ENCODE results near the gene TRIM16. TPM values are rescaled to one million over a fixed set of nuclear protein-coding genes. Genes with fewer than 3 reads are reported as not detected.

TRIM16 gene
- polyA plus RNA-seq, 2 of the 4 experiments (the other 2 are of a cell fraction) = 275 to 297 TPM

DNA sequence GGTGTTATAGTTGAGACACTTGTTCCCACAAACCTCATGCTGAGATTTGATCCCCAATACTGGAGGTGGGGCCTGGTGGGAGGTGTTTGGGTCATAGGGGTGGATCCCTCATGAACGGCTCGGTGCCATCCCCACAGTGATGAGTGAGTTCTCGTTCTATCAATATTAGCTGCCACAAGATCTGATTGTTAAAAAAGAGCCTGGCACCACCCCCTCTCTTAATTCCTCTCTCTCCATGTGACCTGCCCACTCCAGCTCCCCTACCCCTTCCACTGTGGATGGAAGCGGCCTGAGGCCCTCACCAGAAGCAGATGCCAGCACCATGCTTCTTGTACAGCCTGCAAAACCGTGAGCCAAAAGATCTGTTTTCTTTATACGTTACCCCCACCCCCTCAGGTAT is 31.2 kb downstream of the TRIM16 start (continued):
- TF ChIP-seq, protein P1, sequence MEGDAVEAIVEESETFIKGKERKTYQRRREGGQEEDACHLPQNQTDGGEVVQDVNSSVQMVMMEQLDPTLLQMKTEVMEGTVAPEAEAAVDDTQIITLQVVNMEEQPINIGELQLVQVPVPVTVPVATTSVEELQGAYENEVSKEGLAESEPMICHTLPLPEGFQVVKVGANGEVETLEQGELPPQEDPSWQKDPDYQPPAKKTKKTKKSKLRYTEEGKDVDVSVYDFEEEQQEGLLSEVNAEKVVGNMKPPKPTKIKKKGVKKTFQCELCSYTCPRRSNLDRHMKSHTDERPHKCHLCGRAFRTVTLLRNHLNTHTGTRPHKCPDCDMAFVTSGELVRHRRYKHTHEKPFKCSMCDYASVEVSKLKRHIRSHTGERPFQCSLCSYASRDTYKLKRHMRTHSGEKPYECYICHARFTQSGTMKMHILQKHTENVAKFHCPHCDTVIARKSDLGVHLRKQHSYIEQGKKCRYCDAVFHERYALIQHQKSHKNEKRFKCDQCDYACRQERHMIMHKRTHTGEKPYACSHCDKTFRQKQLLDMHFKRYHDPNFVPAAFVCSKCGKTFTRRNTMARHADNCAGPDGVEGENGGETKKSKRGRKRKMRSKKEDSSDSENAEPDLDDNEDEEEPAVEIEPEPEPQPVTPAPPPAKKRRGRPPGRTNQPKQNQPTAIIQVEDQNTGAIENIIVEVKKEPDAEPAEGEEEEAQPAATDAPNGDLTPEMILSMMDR (IDR thresholded peaks at IDR 0.05) = no peak
- TF ChIP-seq TP53 (CRISPR knock-in tag; IDR thresholded peaks at IDR 0.05) = no peak
- TF ChIP-seq CHD4 (IDR thresholded peaks at IDR 0.05; ENCODE audit: borderline replicate concordance) = no peak
- TF ChIP-seq RCOR1 (IDR thresholded peaks at IDR 0.05; ENCODE audit: low read depth, low read length) = no peak
- TF ChIP-seq, protein P2, sequence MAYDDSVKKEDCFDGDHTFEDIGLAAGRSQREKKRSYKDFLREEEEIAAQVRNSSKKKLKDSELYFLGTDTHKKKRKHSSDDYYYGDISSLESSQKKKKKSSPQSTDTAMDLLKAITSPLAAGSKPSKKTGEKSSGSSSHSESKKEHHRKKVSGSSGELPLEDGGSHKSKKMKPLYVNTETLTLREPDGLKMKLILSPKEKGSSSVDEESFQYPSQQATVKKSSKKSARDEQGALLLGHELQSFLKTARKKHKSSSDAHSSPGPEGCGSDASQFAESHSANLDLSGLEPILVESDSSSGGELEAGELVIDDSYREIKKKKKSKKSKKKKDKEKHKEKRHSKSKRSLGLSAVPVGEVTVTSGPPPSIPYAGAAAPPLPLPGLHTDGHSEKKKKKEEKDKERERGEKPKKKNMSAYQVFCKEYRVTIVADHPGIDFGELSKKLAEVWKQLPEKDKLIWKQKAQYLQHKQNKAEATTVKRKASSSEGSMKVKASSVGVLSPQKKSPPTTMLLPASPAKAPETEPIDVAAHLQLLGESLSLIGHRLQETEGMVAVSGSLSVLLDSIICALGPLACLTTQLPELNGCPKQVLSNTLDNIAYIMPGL (CRISPR knock-in tag; IDR thresholded peaks at IDR 0.05; ENCODE audit: borderline replicate concordance) = no peak

DNA sequence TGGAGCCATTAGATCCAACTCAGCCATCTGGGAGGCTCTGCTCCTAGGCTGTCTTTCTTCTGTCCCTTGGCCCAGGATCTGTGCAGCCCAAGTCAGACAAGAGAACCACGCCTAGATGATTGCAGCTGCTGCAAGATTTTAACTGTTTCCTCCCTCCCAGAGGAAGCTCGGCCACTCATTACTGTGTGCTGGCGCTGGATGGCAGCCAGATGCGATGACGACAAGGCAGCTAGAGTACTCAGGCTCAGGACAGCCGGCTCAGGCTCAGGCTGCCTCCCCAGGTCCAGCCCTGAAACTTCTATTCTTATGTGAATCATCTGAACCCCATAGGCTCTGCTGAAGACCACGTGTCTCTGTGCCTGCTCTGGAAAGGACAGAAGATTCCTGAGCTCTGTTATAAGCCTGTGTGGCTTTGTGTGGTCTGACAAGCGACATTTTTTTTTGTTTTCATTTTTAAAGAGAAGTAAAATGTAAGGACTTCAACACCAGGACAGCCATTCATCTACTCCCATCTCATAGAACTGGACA is 32.5 kb downstream of the TRIM16 start:
- WGBS (ENCODE audit: missing lambda C conversion rate) = 2% methylated on average over 8 of the region's 8 CpGs
- Histone ChIP-seq H3K4me2 (peak overlapping the region; percentile 91), H3K4me1 (peaks cover 26% of the 10 kb centered on the region), H3K9me3 (no peaks in the 10 kb centered on the region), H3K27ac (peak overlapping the region; percentile 90 to 95), H3K4me3 (peak overlapping the region; percentile 66)
- ATAC-seq = peak; percentile 93 to 96
- peak; percentile 96 to 99 for DNase-seq (ENCODE audit: low read depth in 1 of 2, low spot score in 1 of 2)
- ChIA-PET POLR2A (interaction anchor here (0.6 to 1.7 kb wide), 9 partner anchors 10 to 729 kb away, joined by 3 to 11 read pairs (median 4); partner anchors contain the start of genes TTC19, UBB, ZNF286A and ZSWIM7), CTCF (interaction anchor here (0.7 to 2.2 kb wide), 6 partner anchors 9 to 395 kb away, joined by 3 to 6 read pairs (median 4); partner anchors contain the start of gene ADORA2B)
- peak; percentile 99 for FAIRE-seq
- TF ChIP-seq, protein P3, sequence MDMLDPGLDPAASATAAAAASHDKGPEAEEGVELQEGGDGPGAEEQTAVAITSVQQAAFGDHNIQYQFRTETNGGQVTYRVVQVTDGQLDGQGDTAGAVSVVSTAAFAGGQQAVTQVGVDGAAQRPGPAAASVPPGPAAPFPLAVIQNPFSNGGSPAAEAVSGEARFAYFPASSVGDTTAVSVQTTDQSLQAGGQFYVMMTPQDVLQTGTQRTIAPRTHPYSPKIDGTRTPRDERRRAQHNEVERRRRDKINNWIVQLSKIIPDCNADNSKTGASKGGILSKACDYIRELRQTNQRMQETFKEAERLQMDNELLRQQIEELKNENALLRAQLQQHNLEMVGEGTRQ (IDR thresholded peaks at IDR 0.05) = peak; percentile 91
- TF ChIP-seq, protein P4, sequence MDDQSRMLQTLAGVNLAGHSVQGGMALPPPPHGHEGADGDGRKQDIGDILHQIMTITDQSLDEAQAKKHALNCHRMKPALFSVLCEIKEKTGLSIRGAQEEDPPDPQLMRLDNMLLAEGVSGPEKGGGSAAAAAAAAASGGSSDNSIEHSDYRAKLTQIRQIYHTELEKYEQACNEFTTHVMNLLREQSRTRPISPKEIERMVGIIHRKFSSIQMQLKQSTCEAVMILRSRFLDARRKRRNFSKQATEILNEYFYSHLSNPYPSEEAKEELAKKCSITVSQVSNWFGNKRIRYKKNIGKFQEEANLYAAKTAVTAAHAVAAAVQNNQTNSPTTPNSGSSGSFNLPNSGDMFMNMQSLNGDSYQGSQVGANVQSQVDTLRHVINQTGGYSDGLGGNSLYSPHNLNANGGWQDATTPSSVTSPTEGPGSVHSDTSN (IDR thresholded peaks at IDR 0.05) = 0 out of 2 replicates have a peak, but pooled peaks have one; percentile 30
- TF ChIP-seq ZSCAN20 (CRISPR knock-in tag; IDR thresholded peaks at IDR 0.05) = no peak
- TF ChIP-seq, protein P5, sequence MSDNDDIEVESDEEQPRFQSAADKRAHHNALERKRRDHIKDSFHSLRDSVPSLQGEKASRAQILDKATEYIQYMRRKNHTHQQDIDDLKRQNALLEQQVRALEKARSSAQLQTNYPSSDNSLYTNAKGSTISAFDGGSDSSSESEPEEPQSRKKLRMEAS (IDR thresholded peaks at IDR 0.05) = peak; percentile 89
- TF ChIP-seq TP53 (CRISPR knock-in tag; IDR thresholded peaks at IDR 0.05) = no peak
- TF ChIP-seq NFE2L2 (conservative IDR thresholded peaks at IDR 0.05; ENCODE audit: low read length) = no peak; the same call in 1 of the 2 replicates
- TF ChIP-seq CHD4 (IDR thresholded peaks at IDR 0.05; ENCODE audit: borderline replicate concordance) = no peak
- no peak for TF ChIP-seq POLR2AphosphoS2 (conservative IDR thresholded peaks at IDR 0.05; ENCODE audit: low read length)
- no peak for TF ChIP-seq ZFP36 (IDR thresholded peaks at IDR 0.05; ENCODE audit: borderline replicate concordance, partially characterized antibody)
- TF ChIP-seq, protein P6, sequence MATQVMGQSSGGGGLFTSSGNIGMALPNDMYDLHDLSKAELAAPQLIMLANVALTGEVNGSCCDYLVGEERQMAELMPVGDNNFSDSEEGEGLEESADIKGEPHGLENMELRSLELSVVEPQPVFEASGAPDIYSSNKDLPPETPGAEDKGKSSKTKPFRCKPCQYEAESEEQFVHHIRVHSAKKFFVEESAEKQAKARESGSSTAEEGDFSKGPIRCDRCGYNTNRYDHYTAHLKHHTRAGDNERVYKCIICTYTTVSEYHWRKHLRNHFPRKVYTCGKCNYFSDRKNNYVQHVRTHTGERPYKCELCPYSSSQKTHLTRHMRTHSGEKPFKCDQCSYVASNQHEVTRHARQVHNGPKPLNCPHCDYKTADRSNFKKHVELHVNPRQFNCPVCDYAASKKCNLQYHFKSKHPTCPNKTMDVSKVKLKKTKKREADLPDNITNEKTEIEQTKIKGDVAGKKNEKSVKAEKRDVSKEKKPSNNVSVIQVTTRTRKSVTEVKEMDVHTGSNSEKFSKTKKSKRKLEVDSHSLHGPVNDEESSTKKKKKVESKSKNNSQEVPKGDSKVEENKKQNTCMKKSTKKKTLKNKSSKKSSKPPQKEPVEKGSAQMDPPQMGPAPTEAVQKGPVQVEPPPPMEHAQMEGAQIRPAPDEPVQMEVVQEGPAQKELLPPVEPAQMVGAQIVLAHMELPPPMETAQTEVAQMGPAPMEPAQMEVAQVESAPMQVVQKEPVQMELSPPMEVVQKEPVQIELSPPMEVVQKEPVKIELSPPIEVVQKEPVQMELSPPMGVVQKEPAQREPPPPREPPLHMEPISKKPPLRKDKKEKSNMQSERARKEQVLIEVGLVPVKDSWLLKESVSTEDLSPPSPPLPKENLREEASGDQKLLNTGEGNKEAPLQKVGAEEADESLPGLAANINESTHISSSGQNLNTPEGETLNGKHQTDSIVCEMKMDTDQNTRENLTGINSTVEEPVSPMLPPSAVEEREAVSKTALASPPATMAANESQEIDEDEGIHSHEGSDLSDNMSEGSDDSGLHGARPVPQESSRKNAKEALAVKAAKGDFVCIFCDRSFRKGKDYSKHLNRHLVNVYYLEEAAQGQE (IDR thresholded peaks at IDR 0.05) = no peak
- no peak for TF ChIP-seq RARB (CRISPR knock-in tag; IDR thresholded peaks at IDR 0.05)
- peak; percentile 63; the same call in 1 of the 2 replicates for TF ChIP-seq MYC (IDR thresholded peaks at IDR 0.05; ENCODE audit: borderline replicate concordance, low read length)
- TF ChIP-seq FOXS1 (CRISPR knock-in tag; IDR thresholded peaks at IDR 0.05) = no peak
- TF ChIP-seq EHMT2 (IDR thresholded peaks at IDR 0.05; ENCODE audit: low read depth) = no peak
- TF ChIP-seq ESRRA (IDR thresholded peaks at IDR 0.05; ENCODE audit: borderline replicate concordance, low read length) = no peak
- no peak for TF ChIP-seq ZNF302 (CRISPR knock-in tag; IDR thresholded peaks at IDR 0.05)
- TF ChIP-seq RNF2 (IDR thresholded peaks at IDR 0.05; ENCODE audit: borderline replicate concordance, low read depth) = no peak
- TF ChIP-seq EHF (CRISPR knock-in tag; IDR thresholded peaks at IDR 0.05) = no peak
- peak; percentile 51 to 63; a peak in 2 of 5 replicates for TF ChIP-seq JUN (IDR thresholded peaks at IDR 0.05)
- no peak for TF ChIP-seq CBX8 (IDR thresholded peaks at IDR 0.05)
- TF ChIP-seq, protein P7, sequence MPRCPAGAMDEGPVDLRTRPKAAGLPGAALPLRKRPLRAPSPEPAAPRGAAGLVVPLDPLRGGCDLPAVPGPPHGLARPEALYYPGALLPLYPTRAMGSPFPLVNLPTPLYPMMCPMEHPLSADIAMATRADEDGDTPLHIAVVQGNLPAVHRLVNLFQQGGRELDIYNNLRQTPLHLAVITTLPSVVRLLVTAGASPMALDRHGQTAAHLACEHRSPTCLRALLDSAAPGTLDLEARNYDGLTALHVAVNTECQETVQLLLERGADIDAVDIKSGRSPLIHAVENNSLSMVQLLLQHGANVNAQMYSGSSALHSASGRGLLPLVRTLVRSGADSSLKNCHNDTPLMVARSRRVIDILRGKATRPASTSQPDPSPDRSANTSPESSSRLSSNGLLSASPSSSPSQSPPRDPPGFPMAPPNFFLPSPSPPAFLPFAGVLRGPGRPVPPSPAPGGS (IDR thresholded peaks at IDR 0.05) = peak; percentile 75; the same call in 1 of the 3 replicates
- TF ChIP-seq NPAS2 (CRISPR knock-in tag; IDR thresholded peaks at IDR 0.05; ENCODE audit: borderline replicate concordance) = no peak
- TF ChIP-seq CBX2 (IDR thresholded peaks at IDR 0.05; ENCODE audit: borderline replicate concordance, low read depth) = no peak
- TF ChIP-seq HOXB13 (CRISPR knock-in tag; IDR thresholded peaks at IDR 0.05; ENCODE audit: low read depth) = no peak

Data from A549 (cell line).